ENCODE results near the gene OR51E1. TPM values are rescaled to one million over a fixed set of nuclear protein-coding genes. Genes with fewer than 3 reads are reported as not detected.

The OR51E1 gene
- total RNA-seq, 1 donor from 2014 or later = not detected

DNA sequence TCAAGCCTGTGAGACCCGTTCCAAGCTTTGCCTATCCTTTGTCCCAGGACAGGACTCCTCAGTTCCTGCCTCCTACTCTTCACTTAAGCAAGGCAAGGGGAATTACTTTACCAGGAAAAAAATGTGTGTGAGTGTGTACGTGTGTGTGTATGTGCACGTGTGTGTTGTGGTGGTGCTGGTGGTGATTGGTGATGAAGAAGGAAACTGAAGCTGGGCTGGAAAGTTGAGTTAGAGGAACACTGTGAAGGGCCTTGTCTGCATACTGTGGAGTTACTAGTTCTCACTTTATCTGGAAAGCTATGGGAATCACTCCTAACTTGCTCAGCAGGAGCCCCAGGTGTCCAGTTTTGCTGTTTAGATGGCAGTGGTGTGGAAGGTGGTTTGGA is 6.1 kb upstream of the OR51E1 start:
- DNase-seq (ENCODE audit: low spot score) = no peak
- H3K27me3 Mint-ChIP-seq (ENCODE audit: unreplicated experiment) = no peaks in the 10 kb centered on the region
- H3K27ac Mint-ChIP-seq (ENCODE audit: unreplicated experiment) = no peak overlapping the region
- H3K36me3 Mint-ChIP-seq (ENCODE audit: low read depth, unreplicated experiment) = no peaks in the 10 kb centered on the region
- H3K4me3 Mint-ChIP-seq (ENCODE audit: unreplicated experiment) = no peak overlapping the region
- no peak for TF ChIP-seq CTCF (IDR thresholded peaks at IDR 0.05; ENCODE audit: unreplicated experiment)
- H3K9me3 Mint-ChIP-seq (ENCODE audit: unreplicated experiment) = no peaks in the 10 kb centered on the region
- H3K4me1 Mint-ChIP-seq (ENCODE audit: unreplicated experiment) = peaks cover 12% of the 10 kb centered on the region

DNA sequence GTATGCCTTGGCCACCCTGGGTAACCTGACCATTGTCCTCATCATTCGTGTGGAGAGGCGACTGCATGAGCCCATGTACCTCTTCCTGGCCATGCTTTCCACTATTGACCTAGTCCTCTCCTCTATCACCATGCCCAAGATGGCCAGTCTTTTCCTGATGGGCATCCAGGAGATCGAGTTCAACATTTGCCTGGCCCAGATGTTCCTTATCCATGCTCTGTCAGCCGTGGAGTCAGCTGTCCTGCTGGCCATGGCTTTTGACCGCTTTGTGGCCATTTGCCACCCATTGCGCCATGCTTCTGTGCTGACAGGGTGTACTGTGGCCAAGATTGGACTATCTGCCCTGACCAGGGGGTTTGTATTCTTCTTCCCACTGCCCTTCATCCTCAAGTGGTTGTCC is 3.9 kb upstream of the OR51E1 start:
- H3K27me3 Mint-ChIP-seq (ENCODE audit: unreplicated experiment) = peaks cover 2% of the 10 kb centered on the region
- H3K4me1 Mint-ChIP-seq (ENCODE audit: unreplicated experiment) = peaks cover 17% of the 10 kb centered on the region
- TF ChIP-seq CTCF (IDR thresholded peaks at IDR 0.05; ENCODE audit: unreplicated experiment) = no peak
- no peak overlapping the region for H3K4me3 Mint-ChIP-seq (ENCODE audit: unreplicated experiment)
- H3K27ac Mint-ChIP-seq (ENCODE audit: unreplicated experiment) = no peak overlapping the region
- no peak for DNase-seq (ENCODE audit: low spot score)
- no peaks in the 10 kb centered on the region for H3K36me3 Mint-ChIP-seq (ENCODE audit: low read depth, unreplicated experiment)
- H3K9me3 Mint-ChIP-seq (ENCODE audit: unreplicated experiment) = no peaks in the 10 kb centered on the region

DNA sequence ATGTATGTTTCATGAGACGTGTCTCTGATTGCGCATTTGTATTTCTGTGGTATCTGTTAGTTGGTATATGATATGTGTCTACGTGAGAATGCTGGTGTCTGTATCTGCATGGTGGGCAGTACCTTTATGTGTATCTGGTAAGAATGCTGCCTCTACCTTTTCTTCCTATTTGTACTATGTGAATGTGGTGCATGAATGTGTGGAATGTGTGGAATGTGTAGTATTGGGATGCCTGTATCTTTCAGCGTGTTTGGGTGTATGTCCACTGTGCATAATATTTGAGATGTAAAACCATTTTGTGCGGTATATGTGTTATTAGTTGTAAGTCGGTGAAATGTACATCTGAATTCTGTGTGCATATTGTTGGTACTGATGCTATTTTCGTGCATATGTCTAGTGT is 2.3 kb upstream of the OR51E1 start:
- Mint-ChIP-seq H3K36me3 (ENCODE audit: low read depth, unreplicated experiment) (no peaks in the 10 kb centered on the region), H3K27ac (ENCODE audit: unreplicated experiment) (no peak overlapping the region), H3K4me1 (ENCODE audit: unreplicated experiment) (peaks cover 17% of the 10 kb centered on the region), H3K9me3 (ENCODE audit: unreplicated experiment) (no peaks in the 10 kb centered on the region), H3K4me3 (ENCODE audit: unreplicated experiment) (no peak overlapping the region), H3K27me3 (ENCODE audit: unreplicated experiment) (peaks cover 3% of the 10 kb centered on the region)
- no peak for DNase-seq (ENCODE audit: low spot score)
- TF ChIP-seq CTCF (IDR thresholded peaks at IDR 0.05; ENCODE audit: unreplicated experiment) = no peak

- Mint-ChIP-seq H3K4me1 (ENCODE audit: unreplicated experiment) (peaks cover 17% of the 10 kb centered on the region), H3K9me3 (ENCODE audit: unreplicated experiment) (no peaks in the 10 kb centered on the region), H3K36me3 (ENCODE audit: low read depth, unreplicated experiment) (no peaks in the 10 kb centered on the region), H3K27me3 (ENCODE audit: unreplicated experiment) (peaks cover 3% of the 10 kb centered on the region), H3K27ac (ENCODE audit: unreplicated experiment) (no peak overlapping the region), H3K4me3 (ENCODE audit: unreplicated experiment) (no peak overlapping the region)
- DNase-seq (ENCODE audit: low spot score) = no peak
- no peak for TF ChIP-seq CTCF (IDR thresholded peaks at IDR 0.05; ENCODE audit: unreplicated experiment)
These were observed 1.7 kb upstream of the OR51E1 start for GRCh38 chr11:4642043-4642442.

DNA sequence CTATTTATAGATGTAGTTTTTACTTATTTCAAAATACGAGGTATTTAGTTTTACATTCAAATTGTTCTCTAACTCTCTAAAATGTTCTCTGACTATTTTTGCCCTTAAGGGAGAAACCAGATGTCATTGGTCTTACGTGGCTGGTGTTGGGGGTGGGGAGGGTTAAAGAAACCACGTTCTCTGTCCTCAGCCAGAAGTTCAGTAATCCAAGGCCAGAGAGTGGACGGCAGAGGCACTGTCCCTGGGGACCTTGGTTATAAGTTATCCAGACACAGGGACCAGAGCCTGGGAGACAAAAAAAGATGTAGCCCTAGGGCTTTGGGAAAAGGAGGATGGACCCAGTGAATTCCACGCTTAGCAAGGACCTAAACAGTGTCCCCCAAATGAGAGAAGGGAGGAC is 706 bp upstream of the OR51E1 start:
- Mint-ChIP-seq H3K4me3 (ENCODE audit: unreplicated experiment) (no peak overlapping the region), H3K27me3 (ENCODE audit: unreplicated experiment) (peaks cover 3% of the 10 kb centered on the region), H3K27ac (ENCODE audit: unreplicated experiment) (no peak overlapping the region), H3K4me1 (ENCODE audit: unreplicated experiment) (peaks cover 18% of the 10 kb centered on the region), H3K36me3 (ENCODE audit: low read depth, unreplicated experiment) (no peaks in the 10 kb centered on the region), H3K9me3 (ENCODE audit: unreplicated experiment) (no peaks in the 10 kb centered on the region)
- TF ChIP-seq CTCF (IDR thresholded peaks at IDR 0.05; ENCODE audit: unreplicated experiment) = no peak
- DNase-seq (ENCODE audit: low spot score) = no peak
